ENCODE results near the gene OR14I1.

Gene OR14I1

DNA sequence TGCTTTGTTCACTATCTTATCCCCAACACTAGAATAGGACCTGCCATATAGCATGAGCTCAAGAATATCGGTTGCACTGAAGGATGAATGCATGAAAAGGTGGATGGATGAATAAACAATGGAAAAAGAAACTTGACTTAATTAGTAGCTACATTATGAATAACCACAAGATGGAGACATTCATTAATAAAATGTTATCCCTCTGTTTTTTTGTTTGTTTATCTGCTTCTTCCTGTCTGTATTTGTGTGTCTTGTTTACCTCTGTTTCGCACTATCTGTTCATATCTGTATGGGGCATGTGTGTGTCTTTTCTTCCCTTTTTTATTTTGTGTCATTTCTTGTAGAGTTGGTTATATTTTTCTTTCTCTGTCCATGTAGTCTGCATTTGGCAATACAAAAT, 1.1 kb upstream of the OR14I1 start:
- DNase-seq (ENCODE audit: low read depth): no peak
- H3K4me3 ChIP-seq (ENCODE audit: low read length): no peak overlapping the region
- TF ChIP-seq, protein P1, sequence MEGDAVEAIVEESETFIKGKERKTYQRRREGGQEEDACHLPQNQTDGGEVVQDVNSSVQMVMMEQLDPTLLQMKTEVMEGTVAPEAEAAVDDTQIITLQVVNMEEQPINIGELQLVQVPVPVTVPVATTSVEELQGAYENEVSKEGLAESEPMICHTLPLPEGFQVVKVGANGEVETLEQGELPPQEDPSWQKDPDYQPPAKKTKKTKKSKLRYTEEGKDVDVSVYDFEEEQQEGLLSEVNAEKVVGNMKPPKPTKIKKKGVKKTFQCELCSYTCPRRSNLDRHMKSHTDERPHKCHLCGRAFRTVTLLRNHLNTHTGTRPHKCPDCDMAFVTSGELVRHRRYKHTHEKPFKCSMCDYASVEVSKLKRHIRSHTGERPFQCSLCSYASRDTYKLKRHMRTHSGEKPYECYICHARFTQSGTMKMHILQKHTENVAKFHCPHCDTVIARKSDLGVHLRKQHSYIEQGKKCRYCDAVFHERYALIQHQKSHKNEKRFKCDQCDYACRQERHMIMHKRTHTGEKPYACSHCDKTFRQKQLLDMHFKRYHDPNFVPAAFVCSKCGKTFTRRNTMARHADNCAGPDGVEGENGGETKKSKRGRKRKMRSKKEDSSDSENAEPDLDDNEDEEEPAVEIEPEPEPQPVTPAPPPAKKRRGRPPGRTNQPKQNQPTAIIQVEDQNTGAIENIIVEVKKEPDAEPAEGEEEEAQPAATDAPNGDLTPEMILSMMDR (conservative IDR thresholded peaks at IDR 0.05; ENCODE audit: low read length): no peak

DNA sequence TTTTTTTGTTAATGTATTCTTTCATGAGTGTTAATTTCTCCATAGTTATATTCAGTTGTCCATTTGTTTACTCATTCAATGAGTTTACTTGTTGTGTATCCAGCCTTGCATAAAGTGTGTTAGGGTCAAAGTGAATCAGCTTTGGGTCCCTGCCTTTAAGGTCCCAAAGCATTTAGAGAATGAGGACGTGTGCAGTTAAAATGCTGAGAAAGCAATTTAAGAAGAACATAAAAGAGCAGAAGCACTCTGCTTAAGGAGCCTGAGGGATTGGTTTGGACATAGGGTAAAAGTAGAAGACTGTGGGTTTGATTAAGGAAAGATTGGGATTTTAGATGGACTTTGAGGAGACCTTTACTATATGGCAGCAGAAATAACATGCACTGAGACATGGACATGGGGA, 3.5 kb downstream of the OR14I1 start:
- TF ChIP-seq, protein P1 (conservative IDR thresholded peaks at IDR 0.05; ENCODE audit: low read length): no peak
- no peak overlapping the region for H3K4me3 ChIP-seq (ENCODE audit: low read length)

DNA sequence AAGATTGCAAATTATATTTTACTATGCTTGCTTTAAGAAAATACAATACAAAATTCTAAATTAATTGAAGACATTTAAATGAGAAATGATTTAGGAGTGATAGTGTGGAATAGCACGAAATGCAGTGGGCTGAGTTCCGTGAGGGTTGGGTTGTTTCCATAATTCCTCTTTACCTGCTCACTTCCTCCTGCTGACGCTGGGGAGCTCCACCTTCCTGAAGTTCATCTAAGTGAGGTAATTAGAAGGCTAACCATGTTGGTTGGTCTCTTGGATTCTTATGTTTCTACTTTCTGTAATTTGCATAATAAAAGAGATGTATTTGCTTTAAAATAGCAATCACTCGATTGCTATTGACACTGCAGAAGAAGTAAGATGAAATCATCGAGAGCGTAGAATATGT, 4.7 kb downstream of the OR14I1 start:
- no peak overlapping the region for H3K4me3 ChIP-seq (ENCODE audit: low read length)
- TF ChIP-seq, protein P1 (conservative IDR thresholded peaks at IDR 0.05; ENCODE audit: low read length): no peak
- DNase-seq (ENCODE audit: low read depth): no peak

More for the DNA sequence above, 3.5 kb downstream of the OR14I1 start:
- no peak for DNase-seq (ENCODE audit: low read depth)

DNA sequence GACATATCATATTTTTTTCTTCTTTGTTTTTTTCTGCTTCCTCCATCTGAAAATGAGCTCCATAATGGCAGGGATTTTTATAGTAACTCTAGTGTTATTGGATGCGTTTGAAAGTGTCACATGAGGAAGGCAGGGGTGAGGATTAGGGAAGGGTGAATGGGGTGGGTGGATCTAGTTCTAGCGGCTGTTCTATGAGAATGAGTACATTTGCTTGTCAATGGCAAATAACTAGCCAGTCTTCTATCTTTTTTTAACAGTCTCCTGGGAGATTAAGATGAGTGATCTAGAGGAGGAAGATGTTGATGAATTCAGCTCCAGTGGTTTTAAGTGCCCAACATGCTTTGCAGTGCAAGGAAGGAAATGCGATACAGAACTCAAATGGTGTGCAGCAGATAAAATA, 5.8 kb downstream of the OR14I1 start:
- TF ChIP-seq, protein P1 (conservative IDR thresholded peaks at IDR 0.05; ENCODE audit: low read length): no peak
- no peak for DNase-seq (ENCODE audit: low read depth)
- H3K4me3 ChIP-seq (ENCODE audit: low read length): no peak overlapping the region

DNA sequence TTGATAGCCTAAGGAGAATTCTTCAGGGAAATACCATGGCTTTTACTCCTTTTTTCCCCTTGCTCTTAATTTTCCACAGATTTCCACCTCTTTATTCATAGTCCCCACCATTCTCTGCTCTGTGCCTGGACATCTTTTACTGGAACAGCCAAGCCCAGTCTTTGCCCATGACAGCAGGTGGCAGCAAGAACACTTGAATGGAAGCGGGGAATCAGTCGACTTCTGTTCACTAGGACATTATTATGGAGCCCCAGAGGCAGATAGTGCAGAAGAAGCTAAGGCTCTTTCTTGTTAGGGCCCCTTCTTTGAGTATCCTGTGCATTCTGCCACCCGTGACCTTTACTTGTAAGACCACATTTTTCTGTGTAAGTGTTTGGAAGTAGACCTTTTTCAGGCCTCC, 6.3 kb downstream of the OR14I1 start:
- H3K4me3 ChIP-seq (ENCODE audit: low read length): no peak overlapping the region
- DNase-seq (ENCODE audit: low read depth): peak; percentile 1
- TF ChIP-seq, protein P1 (conservative IDR thresholded peaks at IDR 0.05; ENCODE audit: low read length): 0 out of 2 replicates have a peak, but pooled peaks have one; percentile 1

DNA sequence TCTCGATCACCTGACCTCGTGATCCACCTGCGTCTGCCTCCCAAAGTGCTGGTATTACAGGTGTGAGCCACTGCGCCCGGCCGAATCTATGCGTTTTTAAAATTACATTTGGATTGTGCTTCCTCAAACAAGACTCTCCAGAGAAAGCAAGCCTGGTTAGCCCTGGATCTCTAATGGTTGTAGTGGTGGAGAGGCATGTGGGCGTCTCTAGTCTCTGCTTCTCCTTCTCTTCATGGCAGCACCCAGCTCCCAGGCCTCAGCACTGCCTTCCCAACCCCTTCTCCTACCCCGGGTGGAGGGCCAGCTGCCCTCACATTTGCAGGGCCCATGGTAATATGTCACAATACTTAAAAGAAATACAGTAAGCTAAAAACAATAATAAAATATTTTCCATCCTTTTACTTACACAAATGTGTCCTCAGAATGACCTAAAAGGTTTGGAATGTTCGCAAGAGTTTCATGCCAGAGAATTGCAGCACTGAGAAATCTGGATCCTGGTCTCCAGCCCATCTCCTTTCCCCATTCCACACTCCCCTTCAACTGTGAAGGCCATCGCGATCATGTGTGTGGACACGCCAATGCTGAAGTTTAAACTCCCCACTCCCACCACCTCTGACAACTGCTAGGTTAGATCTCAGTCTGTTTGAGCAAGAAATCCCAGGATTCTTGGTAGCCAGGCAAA, 7.0 kb downstream of the OR14I1 start:
- H3K4me3 ChIP-seq (ENCODE audit: low read length): no peak overlapping the region
- DNase-seq (ENCODE audit: low read depth): peak; percentile 43
- TF ChIP-seq, protein P1 (conservative IDR thresholded peaks at IDR 0.05; ENCODE audit: low read length): no peak

DNA sequence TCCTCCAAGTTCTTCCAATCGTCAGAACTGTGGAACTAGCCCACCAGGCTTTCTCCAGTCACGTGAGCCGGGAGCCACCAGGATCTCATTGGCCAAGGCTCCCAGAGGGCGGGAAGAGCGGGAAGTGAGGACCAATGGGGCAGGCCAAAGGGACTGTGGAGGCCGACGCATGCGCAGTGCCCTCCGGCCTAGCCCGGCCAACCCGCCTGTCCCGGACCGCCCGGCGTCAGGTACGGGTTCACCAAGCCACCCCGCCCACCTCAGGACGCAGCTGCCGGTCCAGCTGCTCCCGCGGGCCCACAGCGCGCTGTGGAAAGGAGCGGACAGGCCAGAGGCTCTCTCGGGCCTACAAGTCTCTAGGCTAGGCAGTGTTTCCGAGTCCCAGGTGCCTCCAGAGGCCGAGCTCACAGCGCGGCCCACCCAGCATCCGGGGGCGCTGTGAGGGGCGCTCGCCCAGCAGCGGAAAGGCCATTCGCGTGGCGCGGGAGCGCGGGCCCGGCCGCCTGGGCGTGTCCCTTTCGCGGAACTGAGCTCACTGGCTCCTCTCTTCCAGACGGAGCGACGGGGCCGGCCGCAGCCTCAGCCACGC, 10.9 kb downstream of the OR14I1 start:
- TF ChIP-seq, protein P1 (conservative IDR thresholded peaks at IDR 0.05; ENCODE audit: low read length): no peak
- DNase-seq (ENCODE audit: low read depth): no peak
- no peak overlapping the region for H3K4me3 ChIP-seq (ENCODE audit: low read length)
